Measurements from ENCODE around the gene KCND3.

The KCND3 gene

DNA sequence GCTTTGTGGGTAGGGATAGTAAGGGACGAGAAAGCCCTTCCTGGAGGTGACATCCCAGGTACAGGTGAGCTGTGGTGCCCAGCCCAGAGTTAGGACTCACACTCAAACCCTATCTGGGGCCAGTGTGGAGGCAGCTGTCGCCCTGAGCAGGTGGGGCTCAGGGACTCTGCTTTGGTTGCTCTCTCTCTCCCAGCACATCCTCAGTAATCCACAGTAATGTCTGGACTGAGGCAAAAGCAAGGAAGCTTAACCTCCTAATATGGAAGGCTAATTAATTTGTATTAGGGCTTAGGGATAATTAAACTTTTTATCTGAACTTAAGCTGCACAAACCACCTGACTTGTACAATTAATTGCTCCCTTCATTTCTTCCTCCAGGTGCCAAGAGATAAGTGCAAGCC, 195.5 kb downstream of the KCND3 start:
- Histone ChIP-seq H3K4me1 (ENCODE audit: control insufficient read depth, insufficient read depth, low read length) (no peaks in the 10 kb centered on the region), H3K36me3 (ENCODE audit: control insufficient read depth, insufficient read depth, low read length) (no peaks in the 10 kb centered on the region)
- 69 to 86% methylated on average over 2 of the region's 2 CpGs for WGBS, 2 experiments

DNA sequence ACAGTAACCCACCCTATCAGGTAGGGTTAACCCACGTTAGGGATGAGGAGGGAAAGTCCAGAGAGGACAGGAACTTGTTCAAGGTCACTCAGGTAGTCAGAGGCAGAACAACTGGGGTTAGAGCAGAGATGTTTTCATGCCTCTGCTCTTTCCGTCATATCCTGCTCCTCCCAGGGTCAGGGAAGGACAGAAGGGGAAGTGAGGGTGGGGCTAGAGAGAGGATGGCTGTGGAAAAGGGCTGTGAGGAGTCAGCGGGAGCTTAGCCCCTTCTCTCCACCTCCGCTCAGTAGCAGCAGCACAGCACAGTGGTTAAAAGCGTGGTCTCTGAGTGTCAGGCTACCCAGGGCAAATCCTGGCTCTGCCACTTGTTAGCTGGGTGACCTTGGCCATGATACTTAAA, 197.2 kb downstream of the KCND3 start:
- Histone ChIP-seq H3K27me3 (ENCODE audit: control insufficient read depth, insufficient read depth, low read length, poor library complexity, severe bottlenecking) (no peaks in the 10 kb centered on the region), H3K9me3 (ENCODE audit: control insufficient read depth, low read length) (no peaks in the 10 kb centered on the region), H3K27ac (ENCODE audit: insufficient read depth, low read depth, low read length, poor library complexity, severe bottlenecking) (no peak overlapping the region), H3K4me1 (ENCODE audit: control insufficient read depth, insufficient read depth, low read length) (no peaks in the 10 kb centered on the region), H3K4me3 (ENCODE audit: insufficient read depth, low read depth, low read length) (no peak overlapping the region), H3K36me3 (ENCODE audit: control insufficient read depth, insufficient read depth, low read length) (no peaks in the 10 kb centered on the region)
- 73 to 74% methylated on average over 5 of the region's 5 CpGs for WGBS, 2 experiments

More for the DNA sequence above, 195.5 kb downstream of the KCND3 start:
- Histone ChIP-seq H3K9me3 (ENCODE audit: control insufficient read depth, low read length) (no peaks in the 10 kb centered on the region), H3K4me3 (ENCODE audit: insufficient read depth, low read depth, low read length) (no peak overlapping the region), H3K27ac (ENCODE audit: insufficient read depth, low read depth, low read length, poor library complexity, severe bottlenecking) (no peak overlapping the region), H3K27me3 (ENCODE audit: control insufficient read depth, insufficient read depth, low read length, poor library complexity, severe bottlenecking) (no peaks in the 10 kb centered on the region)

DNA sequence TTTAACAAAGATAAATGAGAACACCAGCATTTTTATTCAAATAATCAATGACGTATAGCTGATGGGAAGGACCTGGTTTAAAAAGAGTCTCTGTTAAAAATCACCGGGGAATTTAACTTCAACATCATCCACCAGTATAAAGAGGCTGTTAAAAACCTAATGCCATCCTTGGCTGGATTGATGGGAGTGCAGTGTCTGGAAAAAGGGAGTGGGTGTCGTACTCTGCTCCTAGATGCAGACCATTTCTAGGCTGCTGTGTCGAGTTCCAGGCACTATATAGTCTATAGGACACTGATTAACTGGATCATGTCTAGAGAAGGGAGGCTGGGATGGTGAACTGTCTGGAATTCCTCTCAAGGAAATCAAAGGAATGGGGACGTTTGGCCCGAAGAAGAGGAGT, 197.7 kb downstream of the KCND3 start:
- Histone ChIP-seq H3K27me3 (ENCODE audit: control insufficient read depth, insufficient read depth, low read length, poor library complexity, severe bottlenecking) (no peaks in the 10 kb centered on the region), H3K9me3 (ENCODE audit: control insufficient read depth, low read length) (no peaks in the 10 kb centered on the region)
- WGBS, 2 experiments = 87 to 92% methylated on average over 5 to 6 of the region's 6 CpGs

DNA sequence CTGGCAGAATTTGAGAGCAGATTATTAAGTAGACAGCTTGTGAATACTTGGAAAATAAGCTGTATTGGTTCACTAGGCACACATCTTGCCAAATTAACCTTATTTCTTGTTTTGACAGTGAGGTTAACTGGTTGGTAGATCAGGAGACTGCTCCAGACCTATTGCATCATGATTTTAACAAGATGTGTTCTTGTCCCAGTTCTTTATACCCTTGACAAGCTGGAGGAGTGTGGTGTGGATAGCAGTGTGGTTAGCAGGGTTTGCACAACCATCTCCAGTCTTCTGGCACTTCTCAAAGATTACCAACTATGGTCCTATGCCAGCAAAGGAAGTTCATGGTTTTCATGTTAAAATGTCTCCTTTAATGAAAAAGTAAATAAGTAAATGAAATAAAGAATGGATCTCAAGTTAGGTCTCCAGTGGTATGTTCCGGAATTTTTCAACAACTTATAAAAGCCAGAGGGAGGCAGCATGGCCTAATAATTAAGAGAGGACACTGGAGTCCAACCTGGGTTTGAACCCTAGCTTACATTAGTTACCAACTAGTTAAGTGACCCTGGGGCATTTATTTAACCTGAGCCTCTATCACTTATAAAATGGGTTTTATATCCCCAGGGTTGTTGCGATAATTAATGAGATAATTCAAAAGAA, 199.7 kb downstream of the KCND3 start:
- WGBS, 2 experiments = 96 to 98% methylated on average over 1 to 2 of the region's 2 CpGs
- H3K4me1 ChIP-seq (ENCODE audit: control insufficient read depth, insufficient read depth, low read length) = no peaks in the 10 kb centered on the region
- H3K36me3 ChIP-seq (ENCODE audit: control insufficient read depth, insufficient read depth, low read length) = no peaks in the 10 kb centered on the region
- no peak overlapping the region for H3K4me3 ChIP-seq (ENCODE audit: insufficient read depth, low read depth, low read length)
- H3K27me3 ChIP-seq (ENCODE audit: control insufficient read depth, insufficient read depth, low read length, poor library complexity, severe bottlenecking) = no peaks in the 10 kb centered on the region
- H3K9me3 ChIP-seq (ENCODE audit: control insufficient read depth, low read length) = no peaks in the 10 kb centered on the region
- H3K27ac ChIP-seq (ENCODE audit: insufficient read depth, low read depth, low read length, poor library complexity, severe bottlenecking) = no peak overlapping the region

More for the DNA sequence above, 197.7 kb downstream of the KCND3 start:
- H3K4me3 ChIP-seq (ENCODE audit: insufficient read depth, low read depth, low read length) = no peak overlapping the region
- H3K27ac ChIP-seq (ENCODE audit: insufficient read depth, low read depth, low read length, poor library complexity, severe bottlenecking) = no peak overlapping the region
- no peaks in the 10 kb centered on the region for H3K4me1 ChIP-seq (ENCODE audit: control insufficient read depth, insufficient read depth, low read length)
- H3K36me3 ChIP-seq (ENCODE audit: control insufficient read depth, insufficient read depth, low read length) = no peaks in the 10 kb centered on the region

DNA sequence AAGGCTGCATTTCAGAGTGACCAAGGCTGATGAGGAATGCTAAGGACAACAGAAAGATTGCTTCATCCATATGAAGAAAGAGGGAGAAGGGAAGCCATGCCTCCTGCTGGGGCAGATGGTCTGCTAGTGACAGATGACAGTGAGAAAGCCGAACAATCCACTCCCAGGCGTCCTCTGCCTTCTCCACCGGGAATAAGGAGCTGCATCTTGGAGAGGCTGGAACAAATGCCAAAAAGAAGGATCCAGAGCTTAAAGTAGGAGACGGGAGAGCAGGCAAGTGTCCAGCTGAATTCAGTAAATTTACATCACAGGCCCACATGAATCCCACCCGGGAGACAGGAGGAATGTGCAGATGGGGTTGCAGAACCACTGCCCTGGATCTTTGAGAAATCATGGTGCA, 200.3 kb downstream of the KCND3 start:
- Histone ChIP-seq H3K27ac (ENCODE audit: insufficient read depth, low read depth, low read length, poor library complexity, severe bottlenecking) (no peak overlapping the region), H3K4me1 (ENCODE audit: control insufficient read depth, insufficient read depth, low read length) (no peaks in the 10 kb centered on the region), H3K9me3 (ENCODE audit: control insufficient read depth, low read length) (no peaks in the 10 kb centered on the region), H3K4me3 (ENCODE audit: insufficient read depth, low read depth, low read length) (no peak overlapping the region), H3K27me3 (ENCODE audit: control insufficient read depth, insufficient read depth, low read length, poor library complexity, severe bottlenecking) (no peaks in the 10 kb centered on the region), H3K36me3 (ENCODE audit: control insufficient read depth, insufficient read depth, low read length) (no peaks in the 10 kb centered on the region)
- WGBS, 2 experiments = 82 to 83% methylated on average over 5 of the region's 5 CpGs

DNA sequence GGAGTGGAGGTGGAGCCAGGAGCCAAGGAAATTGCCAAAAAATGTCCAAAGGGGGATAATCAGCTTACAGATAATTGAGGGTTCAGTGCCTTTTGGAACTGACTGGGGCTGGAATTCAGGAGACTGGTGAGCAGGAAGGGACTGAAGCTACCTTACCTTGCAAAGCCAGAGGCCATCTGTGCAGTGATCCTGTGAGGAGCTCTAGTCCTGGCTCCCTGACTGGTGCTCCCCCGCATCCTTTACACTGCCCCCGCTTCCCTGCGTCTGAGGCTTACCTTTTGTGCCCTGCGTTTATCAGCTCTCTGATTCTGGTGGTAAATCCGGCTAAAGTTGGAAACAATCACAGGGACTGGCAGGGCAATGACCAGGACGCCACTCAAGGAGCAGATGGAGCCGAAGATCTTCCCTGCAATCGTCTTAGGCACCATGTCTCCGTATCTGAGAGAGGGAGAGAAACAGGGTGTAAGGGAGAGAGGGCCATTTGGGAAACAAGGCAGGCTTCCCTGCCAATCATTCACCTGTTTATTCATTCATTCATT, 202.7 kb downstream of the KCND3 start:
- H3K27me3 ChIP-seq (ENCODE audit: control insufficient read depth, insufficient read depth, low read length, poor library complexity, severe bottlenecking) = no peaks in the 10 kb centered on the region

DNA sequence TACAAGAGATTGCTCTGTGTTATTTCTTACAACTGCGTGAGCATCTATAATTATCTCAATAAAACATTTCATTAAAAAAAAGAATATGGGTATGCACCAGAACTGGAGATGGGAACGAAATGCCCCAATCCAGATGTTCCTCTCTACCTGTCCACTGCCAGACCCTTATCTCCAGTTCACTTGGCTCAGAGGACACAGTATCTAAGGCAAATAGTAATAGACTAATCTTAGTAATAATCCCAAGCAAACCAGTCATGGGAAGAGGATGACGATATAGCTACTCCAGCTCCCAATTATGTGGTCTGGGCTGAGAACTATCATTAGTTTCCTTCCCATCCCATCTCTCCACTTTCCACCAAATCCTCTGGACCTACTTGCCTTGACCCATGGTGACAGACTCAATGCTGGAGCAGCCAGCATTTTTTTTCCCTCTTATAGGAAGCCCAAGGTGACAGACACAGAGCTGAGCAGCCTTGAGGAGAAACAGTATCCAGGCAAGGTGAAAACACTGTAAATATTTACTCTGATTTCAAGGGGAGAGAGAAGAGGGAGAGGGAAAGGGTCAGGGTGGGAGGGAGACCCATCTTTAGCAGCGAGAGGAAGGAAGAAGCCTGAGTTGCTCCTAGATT, 205.1 kb downstream of the KCND3 start:
- Histone ChIP-seq H3K9me3 (ENCODE audit: control insufficient read depth, low read length) (no peaks in the 10 kb centered on the region), H3K27me3 (ENCODE audit: control insufficient read depth, insufficient read depth, low read length, poor library complexity, severe bottlenecking) (no peaks in the 10 kb centered on the region), H3K4me3 (ENCODE audit: insufficient read depth, low read depth, low read length) (no peak overlapping the region), H3K27ac (ENCODE audit: insufficient read depth, low read depth, low read length, poor library complexity, severe bottlenecking) (no peak overlapping the region), H3K36me3 (ENCODE audit: control insufficient read depth, insufficient read depth, low read length) (no peaks in the 10 kb centered on the region), H3K4me1 (ENCODE audit: control insufficient read depth, insufficient read depth, low read length) (no peaks in the 10 kb centered on the region)
- WGBS, 2 experiments = 92 to 94% methylated on average over 3 to 4 of the region's 4 CpGs

More for the DNA sequence above, 202.7 kb downstream of the KCND3 start:
- H3K4me1 ChIP-seq (ENCODE audit: control insufficient read depth, insufficient read depth, low read length) = no peaks in the 10 kb centered on the region
- H3K9me3 ChIP-seq (ENCODE audit: control insufficient read depth, low read length) = no peaks in the 10 kb centered on the region
- WGBS, 2 experiments = 88% methylated on average over 9 of the region's 9 CpGs
- no peaks in the 10 kb centered on the region for H3K36me3 ChIP-seq (ENCODE audit: control insufficient read depth, insufficient read depth, low read length)
- no peak overlapping the region for H3K27ac ChIP-seq (ENCODE audit: insufficient read depth, low read depth, low read length, poor library complexity, severe bottlenecking)
- H3K4me3 ChIP-seq (ENCODE audit: insufficient read depth, low read depth, low read length) = no peak overlapping the region

DNA sequence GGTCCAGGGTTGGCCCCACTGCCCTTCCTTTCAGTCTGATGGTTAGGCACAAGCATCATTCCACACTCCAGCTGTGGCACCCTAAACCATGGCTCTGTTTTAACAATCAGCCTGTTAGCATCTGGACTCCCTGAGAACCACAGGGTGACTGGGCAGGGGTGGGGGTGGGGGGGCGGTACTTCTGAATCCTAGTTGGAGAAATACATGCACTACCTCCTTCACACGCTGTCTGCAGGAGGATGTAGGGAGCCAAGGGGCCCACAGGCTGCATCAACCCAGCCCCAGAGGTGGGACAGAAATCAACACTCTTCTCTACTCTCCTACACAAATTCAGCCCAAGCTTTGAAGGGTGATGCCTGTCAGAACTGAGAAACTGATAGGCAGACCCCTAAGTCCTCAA, 209.9 kb downstream of the KCND3 start:
- H3K9me3 ChIP-seq (ENCODE audit: control insufficient read depth, low read length) = no peaks in the 10 kb centered on the region
- H3K4me3 ChIP-seq (ENCODE audit: insufficient read depth, low read depth, low read length) = no peak overlapping the region
- H3K27me3 ChIP-seq (ENCODE audit: control insufficient read depth, insufficient read depth, low read length, poor library complexity, severe bottlenecking) = no peaks in the 10 kb centered on the region
- H3K27ac ChIP-seq (ENCODE audit: insufficient read depth, low read depth, low read length, poor library complexity, severe bottlenecking) = no peak overlapping the region
- peaks cover 10% of the 10 kb centered on the region for H3K4me1 ChIP-seq (ENCODE audit: control insufficient read depth, insufficient read depth, low read length)
- H3K36me3 ChIP-seq (ENCODE audit: control insufficient read depth, insufficient read depth, low read length) = no peaks in the 10 kb centered on the region
- WGBS, 2 experiments = 97% methylated on average over 2 of the region's 2 CpGs

DNA sequence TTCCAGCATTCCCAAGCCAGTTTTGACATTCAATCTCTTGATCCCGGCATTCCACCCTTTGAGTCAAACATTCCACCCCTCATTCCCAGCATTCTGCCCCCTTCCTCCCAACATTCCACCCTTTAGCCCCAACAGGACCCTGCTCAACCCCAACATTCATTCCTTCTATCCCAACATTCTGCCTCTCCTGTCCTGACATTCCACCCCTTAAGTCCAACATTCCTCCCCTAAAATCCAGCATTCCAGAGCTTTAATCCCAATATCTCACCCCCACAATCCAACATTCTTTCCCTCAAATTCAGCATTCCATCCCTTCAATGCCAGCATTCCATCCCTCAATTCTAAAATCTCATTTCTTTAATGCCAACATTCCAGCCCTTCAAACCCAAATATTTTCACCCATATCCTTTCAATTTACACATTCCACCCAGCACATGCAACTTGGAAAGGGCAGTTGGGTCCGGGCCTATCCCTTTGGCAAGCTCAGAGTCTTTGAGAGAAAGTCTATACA, 210.9 kb downstream of the KCND3 start:
- Histone ChIP-seq H3K4me3 (ENCODE audit: insufficient read depth, low read depth, low read length) (no peak overlapping the region), H3K27ac (ENCODE audit: insufficient read depth, low read depth, low read length, poor library complexity, severe bottlenecking) (no peak overlapping the region)
- 84 to 95% methylated on average over 2 of the region's 2 CpGs for WGBS, 2 experiments

DNA sequence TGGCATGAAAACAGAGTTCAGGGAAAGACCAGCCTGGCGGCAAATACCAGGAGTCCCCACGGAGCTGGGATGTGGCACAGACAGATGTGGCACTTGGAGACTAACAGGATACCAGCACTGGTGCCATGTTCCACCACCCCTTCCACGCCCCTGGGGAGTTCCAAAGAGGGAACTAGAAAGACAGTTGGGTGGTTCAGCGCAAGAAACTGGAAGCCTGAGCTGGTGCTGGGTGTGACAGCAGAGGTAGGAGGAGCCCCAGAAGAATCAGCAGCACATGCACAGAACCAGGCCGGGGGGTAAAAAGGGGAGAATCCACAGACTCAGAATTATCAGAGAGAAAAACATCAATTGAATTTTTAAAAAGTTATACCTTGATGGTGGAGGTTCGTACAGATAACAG, 211.4 kb downstream of the KCND3 start:
- 93 to 95% methylated on average over 5 to 6 of the region's 6 CpGs for WGBS, 2 experiments
- Histone ChIP-seq H3K36me3 (ENCODE audit: control insufficient read depth, insufficient read depth, low read length) (no peaks in the 10 kb centered on the region), H3K4me1 (ENCODE audit: control insufficient read depth, insufficient read depth, low read length) (peaks cover 10% of the 10 kb centered on the region), H3K27me3 (ENCODE audit: control insufficient read depth, insufficient read depth, low read length, poor library complexity, severe bottlenecking) (no peaks in the 10 kb centered on the region), H3K4me3 (ENCODE audit: insufficient read depth, low read depth, low read length) (no peak overlapping the region), H3K9me3 (ENCODE audit: control insufficient read depth, low read length) (no peaks in the 10 kb centered on the region), H3K27ac (ENCODE audit: insufficient read depth, low read depth, low read length, poor library complexity, severe bottlenecking) (no peak overlapping the region)

More for the DNA sequence above, 210.9 kb downstream of the KCND3 start:
- peaks cover 10% of the 10 kb centered on the region for H3K4me1 ChIP-seq (ENCODE audit: control insufficient read depth, insufficient read depth, low read length)
- no peaks in the 10 kb centered on the region for H3K36me3 ChIP-seq (ENCODE audit: control insufficient read depth, insufficient read depth, low read length)
- no peaks in the 10 kb centered on the region for H3K27me3 ChIP-seq (ENCODE audit: control insufficient read depth, insufficient read depth, low read length, poor library complexity, severe bottlenecking)
- no peaks in the 10 kb centered on the region for H3K9me3 ChIP-seq (ENCODE audit: control insufficient read depth, low read length)

All from ectodermal cell (in vitro differentiated cells).